T-helper 1 cell (primary cell): ENCODE results near the gene PI4KA.
A peak's percentile ranks its signal among the peaks of the same experiment; 100 is the strongest.
"Not testable (repeated sequence)": the region's sequence is repeated elsewhere in the genome, so short reads cannot be mapped to it uniquely, and the experiment has no call there.

Experiments used
- DNase-seq, 5 donors: peaks; one replicate each; pipeline ENCODE4 v3.0.0-alpha.2; 2012 to 2020
- total RNA-seq, 4 donors: gene quantifications; one replicate each; lab custom pipeline; 2026; lab: John Stamatoyannopoulos, UW

PI4KA gene
- total RNA-seq, result 175 to 244 (median 225) reads per million in 4 donors

- DNase-seq, result peak; percentile 96 to 99 (median 97)
Measured at GRCh38 chr22:20858615-20859416, at the start of gene PI4KA, which contains the start of gene SNAP29. Gene PI4KA (minus strand): TSS chr22:20858811. CDS start chr22:20858725, 86 bp downstream. Gene SNAP29 (plus strand): TSS chr22:20859007. CDS start chr22:20859111, 104 bp downstream.

GRCh38 chr22:20906387-20906767 lies 47.8 kb upstream of the PI4KA start:
- no peak for DNase-seq

GRCh38 chr22:20905415-20906386 lies 47.1 kb upstream of the PI4KA start:
- no peak for DNase-seq

GRCh38 chr22:20904980-20905355 lies 46.4 kb upstream of the PI4KA start:
- DNase-seq, result no peak

GRCh38 chr22:20904008-20904979 lies 45.7 kb upstream of the PI4KA start:
- no peak for DNase-seq

GRCh38 chr22:20903093-20903492 lies 44.5 kb upstream of the PI4KA start:
- no peak for DNase-seq

- not testable (repeated sequence) for DNase-seq
Measured at GRCh38 chr22:20901093-20902033, 42.8 kb upstream of the PI4KA start.

- no peak for DNase-seq
Measured at GRCh38 chr22:20899827-20900423, 41.3 kb upstream of the PI4KA start.

GRCh38 chr22:20897737-20898136 lies 39.1 kb upstream of the PI4KA start:
- DNase-seq, result not testable (repeated sequence)

GRCh38 chr22:20890975-20891374 lies 32.4 kb upstream of the PI4KA start:
- DNase-seq, result no peak

- no peak for DNase-seq
Measured at GRCh38 chr22:20889904-20890540, 31.4 kb upstream of the PI4KA start.

GRCh38 chr22:20889025-20889704 lies 30.6 kb upstream of the PI4KA start:
- DNase-seq, result no peak

GRCh38 chr22:20887375-20887774 lies 28.8 kb upstream of the PI4KA start:
- DNase-seq, result no peak

- peak in 3 of 5 donors; percentile 5 to 25 (median 12) for DNase-seq
Measured at GRCh38 chr22:20885557-20886323, 27.1 kb upstream of the PI4KA start.

GRCh38 chr22:20885017-20885556 lies 26.5 kb upstream of the PI4KA start:
- no peak for DNase-seq

GRCh38 chr22:20884454-20884853 lies 25.8 kb upstream of the PI4KA start:
- no peak for DNase-seq

GRCh38 chr22:20882855-20883254 lies 24.2 kb upstream of the PI4KA start:
- DNase-seq, result no peak
